Neutrophil (primary cell): ENCODE measurements around the gene LMBRD1.
"Not testable (repeated sequence)": the region's sequence is repeated elsewhere in the genome, so short reads cannot be mapped to it uniquely, and the experiment has no call there.

Source experiments
- H3K27ac ChIP-seq: fragments of 200-600 bp; sonication (generic); 2 replicates; pipeline ENCODE4 v1.5.1; 2016; ENCODE audit warnings: mild to moderate bottlenecking, moderate library complexity
- H3K27me3 ChIP-seq: fragments of 200-600 bp; sonication (generic); 2 replicates; pipeline ENCODE4 v1.6.0; 2016; ENCODE audit warnings: mild to moderate bottlenecking
- H3K36me3 ChIP-seq: fragments of 200-600 bp; sonication (generic); 2 replicates; pipeline ENCODE4 v1.5.1; 2017
- H3K4me1 ChIP-seq, 2 experiments: fragments of 200-600 bp in 1 of 2; sonication (generic) in 1 of 2; 1 replicate in 1 of 2; 2 replicates in 1 of 2; pipeline versions ENCODE4 v1.5.1 to v1.6.1; 2013 to 2016; ENCODE audit warnings: low read depth in 1 of 2, low read length in 1 of 2, mild to moderate bottlenecking in 1 of 2, moderate library complexity in 1 of 2; ENCODE audit not compliant: control insufficient read depth in 1 of 2, insufficient read depth in 1 of 2
- H3K4me3 ChIP-seq, 2 experiments: fragments of 200-600 bp in 1 of 2; sonication (generic) in 1 of 2; 1 replicate in 1 of 2; 2 replicates in 1 of 2; pipeline ENCODE4 v1.5.1; 2013 to 2016; ENCODE audit warnings: low read depth in 1 of 2, low read length in 1 of 2, mild to moderate bottlenecking in 1 of 2, moderate library complexity in 1 of 2
- H3K9me3 ChIP-seq: fragments of 200-600 bp; sonication (generic); 2 replicates; pipeline ENCODE4 v1.5.1; 2016
- CTCF ChIP-seq: fragments of 200-600 bp; sonication (generic); IDR thresholded peaks from 2 replicates; pipeline ENCODE4 v1.5.1; 2016; ENCODE audit warnings: antibody characterized with exemption

LMBRD1 gene

GRCh38 chr6:69813508-69813907 lies 16.7 kb upstream of the LMBRD1 start:
- Histone ChIP-seq H3K27ac (peak overlapping the region; percentile 87), H3K9me3 (no peaks in the 10 kb centered on the region), H3K27me3 (no peaks in the 10 kb centered on the region), H3K4me1 (peaks cover 22 to 41% of the 10 kb centered on the region in 2 experiments), H3K4me3 (peak overlapping the region; percentile 24 to 37), H3K36me3 (no peaks in the 10 kb centered on the region)
- TF ChIP-seq CTCF = no peak

- Histone ChIP-seq H3K4me1 (peaks cover 22 to 41% of the 10 kb centered on the region in 2 experiments), H3K27ac (peak overlapping the region; percentile 87), H3K4me3 (peak overlapping the region in 1 of 2 experiments; percentile 37), H3K27me3 (no peaks in the 10 kb centered on the region), H3K36me3 (no peaks in the 10 kb centered on the region), H3K9me3 (no peaks in the 10 kb centered on the region)
- no peak for TF ChIP-seq CTCF
These were observed 16.1 kb upstream of the LMBRD1 start for GRCh38 chr6:69812746-69813427.

GRCh38 chr6:69802995-69803394 lies 6.2 kb upstream of the LMBRD1 start:
- no peak overlapping the region for H3K4me3 ChIP-seq
- no peaks in the 10 kb centered on the region for H3K36me3 ChIP-seq
- no peaks in the 10 kb centered on the region for H3K9me3 ChIP-seq
- H3K27ac ChIP-seq = no peak overlapping the region
- no peaks in the 10 kb centered on the region for H3K27me3 ChIP-seq
- no peak for TF ChIP-seq CTCF
- H3K4me1 ChIP-seq = no peaks in the 10 kb centered on the region

GRCh38 chr6:69801711-69802110 lies 4.9 kb upstream of the LMBRD1 start:
- no peak for TF ChIP-seq CTCF
- H3K9me3 ChIP-seq = no peaks in the 10 kb centered on the region
- peaks cover 4 to 8% of the 10 kb centered on the region in 2 experiments for H3K4me1 ChIP-seq
- no peak overlapping the region for H3K27ac ChIP-seq
- H3K4me3 ChIP-seq = no peak overlapping the region
- no peaks in the 10 kb centered on the region for H3K27me3 ChIP-seq
- no peaks in the 10 kb centered on the region for H3K36me3 ChIP-seq

- Histone ChIP-seq H3K4me3 (no peak overlapping the region), H3K4me1 (peaks cover 5 to 8% of the 10 kb centered on the region in 2 experiments), H3K27ac (no peak overlapping the region), H3K9me3 (no peaks in the 10 kb centered on the region), H3K27me3 (no peaks in the 10 kb centered on the region), H3K36me3 (no peaks in the 10 kb centered on the region)
- no peak for TF ChIP-seq CTCF
These were observed 4.4 kb upstream of the LMBRD1 start for GRCh38 chr6:69801225-69801624.

- not testable (repeated sequence) for H3K4me3 ChIP-seq, H3K36me3 ChIP-seq, H3K27ac ChIP-seq, H3K27me3 ChIP-seq, H3K9me3 ChIP-seq
- peaks cover 21 to 24% of the 10 kb centered on the region in 2 experiments for H3K4me1 ChIP-seq
These were observed 2.0 kb upstream of the LMBRD1 start for GRCh38 chr6:69798796-69799195.
